AG08396 (cell line): Measurements from ENCODE around the gene SLC8B1.

Experiments
- DNase-seq: peaks from one replicate; pipeline ENCODE4 v3.0.0; 2012; ENCODE audit warnings: low spot score, mixed read lengths

The SLC8B1 gene

GRCh38 chr12:113269257-113269943 is 65.5 kb downstream of the SLC8B1 start:
- no peak for DNase-seq

GRCh38 chr12:113268621-113269020 is 66.3 kb downstream of the SLC8B1 start:
- no peak for DNase-seq

- DNase-seq: no peak
These were observed 66.8 kb downstream of the SLC8B1 start for GRCh38 chr12:113268136-113268535.

GRCh38 chr12:113267621-113268020 is 67.3 kb downstream of the SLC8B1 start:
- no peak for DNase-seq

GRCh38 chr12:113266106-113266895 is 68.6 kb downstream of the SLC8B1 start:
- no peak for DNase-seq

GRCh38 chr12:113263431-113263963 is 71.4 kb downstream of the SLC8B1 start:
- no peak for DNase-seq

GRCh38 chr12:113262710-113263109 is 72.2 kb downstream of the SLC8B1 start:
- DNase-seq: no peak

GRCh38 chr12:113261847-113262470 is 73.0 kb downstream of the SLC8B1 start:
- no peak for DNase-seq

- no peak for DNase-seq
These were observed 74.1 kb downstream of the SLC8B1 start for GRCh38 chr12:113260636-113261300.

GRCh38 chr12:113260127-113260526 is 74.8 kb downstream of the SLC8B1 start:
- DNase-seq: no peak

- no peak for DNase-seq
These were observed 77.3 kb downstream of the SLC8B1 start for GRCh38 chr12:113257564-113257963.

GRCh38 chr12:113254298-113254697 is 80.6 kb downstream of the SLC8B1 start:
- DNase-seq: no peak

- DNase-seq: no peak
These were observed 81.2 kb downstream of the SLC8B1 start for GRCh38 chr12:113253532-113254285.

GRCh38 chr12:113252494-113252893 is 82.4 kb downstream of the SLC8B1 start:
- no peak for DNase-seq

- DNase-seq: no peak
These were observed 83.4 kb downstream of the SLC8B1 start for GRCh38 chr12:113251404-113252070.

GRCh38 chr12:113250045-113250444 is 84.9 kb downstream of the SLC8B1 start:
- DNase-seq: no peak

GRCh38 chr12:113249546-113249945 is 85.4 kb downstream of the SLC8B1 start:
- no peak for DNase-seq

- no peak for DNase-seq
These were observed 86.0 kb downstream of the SLC8B1 start for GRCh38 chr12:113248842-113249435.
